Right hindlimb (tissue), 1 donor: Measurements from ENCODE around the gene PPP1CA.

Experiments used
- DNase-seq: peaks from one replicate; pipeline ENCODE4 v3.0.0-alpha.2; 2018

Gene PPP1CA

DNA sequence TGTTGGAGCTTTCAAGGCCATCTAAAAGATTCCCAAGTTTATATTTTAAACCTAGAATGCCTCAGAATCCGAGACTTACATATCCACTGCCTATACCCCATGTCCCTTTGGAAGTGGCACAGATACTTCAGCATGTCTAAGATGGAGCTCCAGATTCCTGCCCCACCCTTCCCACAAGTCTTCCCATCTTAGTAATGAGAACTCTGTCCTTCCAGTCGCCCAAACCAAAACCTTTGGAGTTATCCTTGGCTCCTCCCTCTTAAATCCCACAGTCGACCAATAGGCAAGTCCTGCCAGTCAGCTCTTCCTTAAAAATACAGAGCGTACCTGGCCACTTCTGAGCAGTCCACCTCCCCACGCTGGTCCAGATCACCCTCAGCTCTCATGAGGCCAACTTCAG lies 52.6 kb downstream of the PPP1CA start:
- DNase-seq: no peak
